Hepatocyte (in vitro differentiated cells): ENCODE measurements around the gene SNAP23. TPM values are rescaled to one million over a fixed set of nuclear protein-coding genes. Genes with fewer than 3 reads are reported as not detected.
A peak's percentile ranks its signal among the peaks of the same experiment; 100 is the strongest.

Source experiments
- DNase-seq: peaks from one replicate; pipeline ENCODE4 v3.0.0-alpha.2; 2016; ENCODE audit warnings: low spot score
- H2AFZ ChIP-seq: fragments of 200-600 bp; sonication (generic); 2 replicates; pipeline ENCODE4 v1.6.0; 2016; ENCODE audit warnings: antibody characterized with exemption, mild to moderate bottlenecking
- H3K27ac ChIP-seq: fragments of 200-600 bp; sonication (generic); 2 replicates; pipeline ENCODE4 v1.5.1; 2016; ENCODE audit warnings: mild to moderate bottlenecking
- H3K27me3 ChIP-seq: fragments of 200-600 bp; sonication (generic); 2 replicates; pipeline ENCODE4 v1.6.1; 2016
- H3K36me3 ChIP-seq: fragments of 200-600 bp; sonication (generic); replicated peaks from 2 replicates; pipeline ENCODE4 v1.5.1; 2016; ENCODE audit warnings: low read depth; ENCODE audit not compliant: insufficient read depth
- H3K4me1 ChIP-seq: fragments of 200-600 bp; sonication (generic); 2 replicates; pipeline ENCODE4 v1.5.1; 2016; ENCODE audit warnings: mild to moderate bottlenecking, moderate library complexity; ENCODE audit not compliant: insufficient read depth
- H3K4me2 ChIP-seq: fragments of 200-600 bp; sonication (generic); 2 replicates; pipeline ENCODE4 v1.6.0; 2016
- H3K4me3 ChIP-seq: fragments of 200-600 bp; sonication (generic); 2 replicates; pipeline ENCODE4 v1.5.1; 2016; ENCODE audit warnings: mild to moderate bottlenecking
- H3K79me2 ChIP-seq: fragments of 200-600 bp; sonication (generic); 2 replicates; pipeline ENCODE4 v1.6.0; 2017; ENCODE audit warnings: mild to moderate bottlenecking
- H3K9me2 ChIP-seq: fragments of 200-600 bp; sonication (generic); replicated peaks from 2 replicates; pipeline ENCODE4 v1.6.0; 2017; ENCODE audit warnings: mild to moderate bottlenecking; ENCODE audit not compliant: insufficient read depth
- H3K9me3 ChIP-seq: fragments of 200-600 bp; sonication (generic); 2 replicates; pipeline ENCODE4 v1.5.1; 2016; ENCODE audit warnings: low read depth, mild to moderate bottlenecking
- H4K20me1 ChIP-seq: fragments of 200-600 bp; sonication (generic); 2 replicates; pipeline ENCODE4 v1.6.0; 2016; ENCODE audit warnings: mild to moderate bottlenecking; ENCODE audit not compliant: insufficient read depth, poor library complexity, severe bottlenecking
- EZH2 ChIP-seq: fragments of 200-600 bp; sonication (generic); IDR thresholded peaks from 2 replicates; pipeline ENCODE4 v1.6.1; 2016; ENCODE audit warnings: antibody characterized with exemption, mild to moderate bottlenecking, borderline replicate concordance
- EZH2phosphoT487 ChIP-seq: fragments of 200-600 bp; sonication (generic); IDR thresholded peaks from one replicate; pipeline ENCODE4 v1.6.1; 2018; ENCODE audit warnings: antibody characterized with exemption, mild to moderate bottlenecking, low read depth, moderate library complexity; ENCODE audit not compliant: unreplicated experiment, severe bottlenecking
- whole genome bisulfite sequencing: methylation state at CpG from one replicate; pipeline ENCODE4 v1.1.6; 2016; ENCODE audit warnings: low lambda C conversion rate; ENCODE audit errors: missing lambda C conversion rate; 5-methylcytosine and 5-hydroxymethylcytosine counted together
- polyA plus RNA-seq: library from polyadenylated mRNA; unstranded; fragments of >200 nt; fragmentation: Nextera tagmentation; extraction: Ambion mirVana; gene quantifications from 2 replicates; pipeline ENCODE4 v1.2.1, GENCODE V29; 2016
- total RNA-seq: library from RNA; depleted of rRNA; stranded (reverse); fragments of >200 nt; gene quantifications from 2 replicates; pipeline ENCODE4 v1.2.3, GENCODE V29; 2014
- TF ChIP-seq, protein P1 (sequence below): fragments of 200-600 bp; sonication (generic); IDR thresholded peaks from 2 replicates; pipeline ENCODE4 v1.5.1; 2016; ENCODE audit warnings: antibody characterized with exemption, mild to moderate bottlenecking; ENCODE audit not compliant: poor library complexity

The SNAP23 gene
- total and polyA plus RNA-seq, 2 experiments from 2014 or later: 82.7 to 123 TPM

DNA sequence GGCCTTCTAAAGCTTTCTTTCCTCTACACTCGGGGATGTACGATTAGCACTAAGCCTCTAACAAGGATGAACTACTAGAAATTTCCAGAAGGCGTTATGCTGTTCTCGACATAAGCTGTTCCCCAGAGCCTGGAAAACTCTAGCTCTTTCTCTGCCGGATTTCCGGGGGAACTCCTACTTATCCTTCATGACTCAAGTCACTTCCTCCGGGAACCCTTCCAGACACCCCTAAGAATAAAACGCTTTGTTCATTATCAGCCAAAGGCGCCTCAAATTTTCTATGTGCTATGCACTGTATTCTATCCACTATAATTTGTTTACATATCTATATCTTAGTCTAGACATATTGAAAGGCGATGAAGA is 455 bp upstream of the SNAP23 start:
- H3K27me3 ChIP-seq: no peaks in the 10 kb centered on the region
- no peaks in the 10 kb centered on the region for H3K9me3 ChIP-seq
- peaks cover 31% of the 10 kb centered on the region for H3K4me1 ChIP-seq
- no peaks in the 10 kb centered on the region for H4K20me1 ChIP-seq
- peak overlapping the region; percentile 11 for H3K4me3 ChIP-seq
- WGBS: 24% methylated on average over 10 of the region's 10 CpGs
- H3K9me2 ChIP-seq: no peaks in the 10 kb centered on the region
- H3K36me3 ChIP-seq: no peaks in the 10 kb centered on the region
- peak overlapping the region; percentile 95 for H3K27ac ChIP-seq
- TF ChIP-seq, protein P1, sequence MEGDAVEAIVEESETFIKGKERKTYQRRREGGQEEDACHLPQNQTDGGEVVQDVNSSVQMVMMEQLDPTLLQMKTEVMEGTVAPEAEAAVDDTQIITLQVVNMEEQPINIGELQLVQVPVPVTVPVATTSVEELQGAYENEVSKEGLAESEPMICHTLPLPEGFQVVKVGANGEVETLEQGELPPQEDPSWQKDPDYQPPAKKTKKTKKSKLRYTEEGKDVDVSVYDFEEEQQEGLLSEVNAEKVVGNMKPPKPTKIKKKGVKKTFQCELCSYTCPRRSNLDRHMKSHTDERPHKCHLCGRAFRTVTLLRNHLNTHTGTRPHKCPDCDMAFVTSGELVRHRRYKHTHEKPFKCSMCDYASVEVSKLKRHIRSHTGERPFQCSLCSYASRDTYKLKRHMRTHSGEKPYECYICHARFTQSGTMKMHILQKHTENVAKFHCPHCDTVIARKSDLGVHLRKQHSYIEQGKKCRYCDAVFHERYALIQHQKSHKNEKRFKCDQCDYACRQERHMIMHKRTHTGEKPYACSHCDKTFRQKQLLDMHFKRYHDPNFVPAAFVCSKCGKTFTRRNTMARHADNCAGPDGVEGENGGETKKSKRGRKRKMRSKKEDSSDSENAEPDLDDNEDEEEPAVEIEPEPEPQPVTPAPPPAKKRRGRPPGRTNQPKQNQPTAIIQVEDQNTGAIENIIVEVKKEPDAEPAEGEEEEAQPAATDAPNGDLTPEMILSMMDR: no peak
- no peak for TF ChIP-seq EZH2phosphoT487
- no peak for TF ChIP-seq EZH2
- H2AFZ ChIP-seq: peak overlapping the region; percentile 50
- H3K79me2 ChIP-seq: peaks cover 37% of the 10 kb centered on the region
- peak; percentile 74 for DNase-seq
- peak overlapping the region; percentile 75 for H3K4me2 ChIP-seq

DNA sequence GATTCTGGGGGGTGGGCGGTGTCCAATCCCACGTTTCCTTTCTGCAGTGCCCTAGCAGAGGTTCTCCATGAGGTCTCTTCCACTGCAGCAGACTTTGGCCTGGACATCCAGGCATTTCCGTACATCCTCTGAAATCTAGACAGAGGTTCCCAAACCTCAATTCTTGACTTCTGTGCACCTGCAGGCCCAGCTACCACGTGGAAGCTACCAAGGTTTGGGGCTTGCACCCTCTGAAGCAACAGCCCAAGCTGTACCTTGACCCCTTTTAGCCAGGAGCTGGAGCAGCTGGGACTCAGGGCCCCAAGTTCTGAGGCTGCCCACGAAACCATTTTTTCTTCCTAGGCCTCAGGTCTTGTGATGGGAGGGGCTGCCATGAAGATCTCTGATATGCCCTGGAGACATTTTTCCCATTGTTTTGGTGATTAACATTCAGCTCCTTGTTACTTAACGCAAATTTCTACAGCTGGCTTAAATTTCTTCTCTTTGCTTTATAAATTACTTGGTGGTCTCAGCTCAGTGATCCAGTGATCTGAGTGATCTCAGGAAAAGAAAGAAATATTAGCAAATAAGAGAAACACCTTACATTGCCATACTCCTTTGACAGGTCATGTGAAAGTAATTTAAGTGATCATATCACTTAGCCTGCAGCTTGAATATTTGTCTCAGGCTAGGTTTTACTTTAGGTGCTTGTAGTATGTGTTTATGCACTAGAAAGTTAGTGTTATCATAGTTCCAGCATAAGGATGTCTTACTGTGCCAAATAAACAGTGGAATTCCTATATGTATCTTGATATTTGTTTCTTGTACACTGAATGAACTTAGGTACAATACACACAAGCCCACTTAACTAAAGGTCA is 3.0 kb downstream of the SNAP23 start:
- no peaks in the 10 kb centered on the region for H3K36me3 ChIP-seq
- H4K20me1 ChIP-seq: no peaks in the 10 kb centered on the region
- peak; percentile 23 for DNase-seq
- no peak overlapping the region for H2AFZ ChIP-seq
- TF ChIP-seq EZH2phosphoT487: no peak
- TF ChIP-seq, protein P1: no peak
- TF ChIP-seq EZH2: no peak
- peaks cover 63% of the 10 kb centered on the region for H3K79me2 ChIP-seq
- no peaks in the 10 kb centered on the region for H3K9me3 ChIP-seq
- WGBS: 79% methylated on average over 6 of the region's 6 CpGs
- no peaks in the 10 kb centered on the region for H3K9me2 ChIP-seq
- H3K27me3 ChIP-seq: no peaks in the 10 kb centered on the region
- H3K4me3 ChIP-seq: no peak overlapping the region
- peaks cover 26% of the 10 kb centered on the region for H3K4me1 ChIP-seq
- peak overlapping the region; percentile 73 for H3K27ac ChIP-seq
- peak overlapping the region; percentile 21 for H3K4me2 ChIP-seq

DNA sequence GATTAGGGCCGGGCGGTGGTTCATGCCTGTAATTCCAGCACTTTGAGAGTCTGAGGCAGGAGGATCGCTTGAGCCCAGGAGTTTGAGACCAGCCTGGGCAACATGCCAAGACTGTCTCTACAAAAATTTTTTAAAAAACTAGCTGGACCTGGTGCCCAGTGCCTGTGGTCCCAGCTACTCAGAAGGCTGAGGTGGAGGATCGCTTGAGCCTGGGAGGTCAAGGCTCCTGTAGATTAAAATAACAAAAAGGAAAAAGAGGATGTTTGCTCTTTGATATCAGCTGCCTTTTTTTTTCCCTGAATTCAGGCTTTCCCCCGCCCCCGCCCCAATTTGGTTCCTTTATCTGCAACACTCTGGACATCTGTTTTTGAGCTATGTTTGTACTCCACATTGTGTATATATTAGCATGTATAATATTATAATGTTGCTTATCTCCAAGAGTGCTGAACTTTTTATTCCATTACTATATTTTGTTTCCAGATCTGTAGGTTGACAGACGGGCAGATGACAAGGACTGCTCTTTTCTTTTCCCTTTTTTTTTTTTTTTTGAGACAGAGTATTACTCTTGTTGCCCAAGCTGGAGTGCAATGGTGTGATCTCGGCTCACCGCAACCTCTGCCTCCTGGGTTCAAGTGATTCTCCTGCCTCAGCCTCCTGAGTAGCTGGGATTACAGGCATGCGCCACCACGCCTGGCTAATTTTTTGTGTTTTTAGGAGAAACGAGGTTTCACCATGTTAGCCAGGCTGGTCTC is 4.6 kb downstream of the SNAP23 start:
- peaks cover 79% of the 10 kb centered on the region for H3K79me2 ChIP-seq
- H3K9me2 ChIP-seq: no peaks in the 10 kb centered on the region
- no peak overlapping the region for H2AFZ ChIP-seq
- no peaks in the 10 kb centered on the region for H4K20me1 ChIP-seq
- H3K27ac ChIP-seq: peak overlapping the region; percentile 73
- H3K36me3 ChIP-seq: no peaks in the 10 kb centered on the region
- 88% methylated on average over 12 of the region's 12 CpGs for WGBS
- H3K27me3 ChIP-seq: no peaks in the 10 kb centered on the region
- no peak overlapping the region for H3K4me3 ChIP-seq
- no peak for TF ChIP-seq EZH2phosphoT487
- no peak for TF ChIP-seq EZH2
- H3K4me1 ChIP-seq: peaks cover 20% of the 10 kb centered on the region
- H3K9me3 ChIP-seq: no peaks in the 10 kb centered on the region
- no peak for DNase-seq
- H3K4me2 ChIP-seq: no peak overlapping the region

DNA sequence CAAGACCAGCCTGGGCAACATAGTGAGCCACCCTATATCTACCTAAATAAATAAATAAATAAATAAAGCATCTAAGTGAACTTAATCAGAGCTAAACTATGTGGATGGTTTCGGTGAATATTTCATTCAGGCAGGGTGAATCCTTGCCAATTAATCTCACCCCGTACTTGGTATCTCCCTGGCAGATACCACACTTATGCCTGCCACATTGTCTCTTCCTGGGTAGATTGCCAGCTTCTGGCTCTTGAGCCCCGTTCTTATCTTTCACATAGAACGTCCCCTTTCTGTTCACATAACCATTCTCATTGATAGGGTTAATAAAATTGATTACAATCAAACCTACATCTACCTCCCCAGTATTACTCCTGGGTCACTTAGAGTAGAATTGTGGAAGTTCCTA is 7.0 kb downstream of the SNAP23 start:
- H4K20me1 ChIP-seq: no peaks in the 10 kb centered on the region
- H3K79me2 ChIP-seq: peaks cover 87% of the 10 kb centered on the region
- WGBS: 96% methylated on average over 4 of the region's 4 CpGs

More for the DNA sequence above, 7.0 kb downstream of the SNAP23 start:
- Histone ChIP-seq H3K4me2 (no peak overlapping the region), H3K9me2 (no peaks in the 10 kb centered on the region), H2AFZ (no peak overlapping the region), H3K27me3 (no peaks in the 10 kb centered on the region), H3K27ac (no peak overlapping the region), H3K4me1 (peaks cover 20% of the 10 kb centered on the region), H3K36me3 (no peaks in the 10 kb centered on the region), H3K4me3 (no peak overlapping the region), H3K9me3 (no peaks in the 10 kb centered on the region)
- no peak for DNase-seq
- TF ChIP-seq, protein P1: no peak
- TF ChIP-seq EZH2 (no peak), EZH2phosphoT487 (no peak)
